Thyroid gland (tissue), 4 donors: Measurements from ENCODE around the gene APOL6. TPM values are rescaled to one million over a fixed set of nuclear protein-coding genes. Genes with fewer than 3 reads are reported as not detected.

Source experiments
- DNase-seq, 2 donors: peaks; one replicate each; pipeline ENCODE4 v3.0.0-alpha.2; 2019
- H3K27ac ChIP-seq, 3 donors: fragments of 200-600 bp; sonication (generic); 1 replicate in 2 of 3; 2 replicates in 1 of 3; pipeline ENCODE4 v1.5.1; 2016 to 2019; ENCODE audit warnings: mild to moderate bottlenecking in 1 of 3, moderate library complexity in 1 of 3
- H3K27me3 ChIP-seq: fragments of 200-600 bp; sonication (generic); one replicate; pipeline ENCODE4 v1.5.1; 2019
- H3K36me3 ChIP-seq, 2 donors: fragments of 200-600 bp; sonication (generic); one replicate each; pipeline ENCODE4 v1.5.1; 2016 to 2019
- H3K4me1 ChIP-seq, 2 donors: fragments of 200-600 bp; sonication (generic); one replicate each; pipeline ENCODE4 v1.5.1; 2017 to 2019
- H3K4me3 ChIP-seq, 3 donors: fragments of 200-600 bp; sonication (generic); replicated peaks in 1 of 3; 1 replicate in 2 of 3; 2 replicates in 1 of 3; pipeline ENCODE4 v1.5.1; 2016; ENCODE audit warnings: mild to moderate bottlenecking in 1 of 3
- H3K9me3 ChIP-seq: fragments of 200-600 bp; sonication (generic); one replicate; pipeline ENCODE4 v1.5.1; 2017
- POLR2A ChIP-seq, 2 donors: fragments of 450-650 bp; IDR thresholded peaks; one replicate each; pipeline ENCODE4 v1.6.1; 2017; ENCODE audit warnings: antibody characterized with exemption in 2 of 2, mild to moderate bottlenecking in 2 of 2, moderate library complexity in 1 of 2
- WGBS, 2 donors: methylation state at CpG; one replicate each; pipeline ENCODE4 v1.1.5; 2017; 5-methylcytosine and 5-hydroxymethylcytosine counted together
- intact Hi-C: fragments of 100-400 bp; cut with DNase I; formaldehyde crosslinking; loops from one replicate; pipeline ENCODE4 v1.15.1; 2023
- total RNA-seq, 4 donors: library from RNA; depleted of rRNA; stranded (reverse); fragments of >200 nt; gene quantifications; one replicate each; pipeline ENCODE4 v1.2.3, GENCODE V29; 2016
- TF ChIP-seq, protein P1 (sequence below), 6 experiments: fragments of 200-600 bp in 3 of 6; fragments of 450-650 bp in 3 of 6; sonication (generic) in 3 of 6; IDR thresholded peaks; one replicate each; pipeline ENCODE4 v1.5.1; 2016 to 2019; ENCODE audit warnings: antibody characterized with exemption in 6 of 6, mild to moderate bottlenecking in 2 of 6, inconsistent platforms in 1 of 6, moderate library complexity in 1 of 6

The APOL6 gene
- total RNA-seq, 4 donors from 2014 or later, result 17.2 to 28.7 (median 25.2) TPM

DNA sequence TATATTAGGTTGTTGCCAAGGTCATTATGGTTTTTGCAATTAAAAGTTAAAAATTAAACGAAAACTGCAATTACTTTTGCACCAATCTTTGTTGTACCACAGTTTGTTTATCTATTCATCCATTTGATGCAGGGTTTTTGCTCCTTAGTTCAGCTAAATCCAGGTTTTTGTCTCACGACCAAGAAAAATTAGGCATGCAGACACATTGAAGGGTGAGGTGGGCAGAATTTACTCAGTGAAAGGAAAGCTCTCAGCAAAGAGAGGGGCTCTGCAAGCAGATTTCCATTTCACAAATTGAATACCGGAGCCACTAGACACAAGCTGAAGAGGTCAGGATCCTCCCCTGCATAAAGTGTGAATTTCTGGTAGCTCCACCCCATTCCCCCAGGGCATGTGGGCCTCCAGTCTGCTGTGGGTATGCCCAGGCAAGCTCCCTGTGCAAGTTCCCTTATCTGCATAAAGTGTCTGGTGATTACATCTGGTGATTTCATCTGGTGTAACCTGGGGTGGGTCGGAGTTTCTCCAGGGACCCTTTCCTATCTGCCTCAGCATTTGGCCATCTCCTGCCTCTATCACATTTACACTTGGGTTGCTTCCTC lies 33.3 kb downstream of the APOL6 start:
- H3K27ac ChIP-seq, result no peak overlapping the region
- H3K4me1 ChIP-seq, result no peaks in the 10 kb centered on the region
- DNase-seq, result no peak
- 71 to 86% methylated on average over 4 of the region's 4 CpGs for WGBS, 2 donors
- no peak overlapping the region for H3K4me3 ChIP-seq
- no peaks in the 10 kb centered on the region for H3K27me3 ChIP-seq
- H3K36me3 ChIP-seq, result no peaks in the 10 kb centered on the region
- intact Hi-C loops, result no loop called here
- H3K9me3 ChIP-seq, result no peaks in the 10 kb centered on the region
- TF ChIP-seq, protein P1, sequence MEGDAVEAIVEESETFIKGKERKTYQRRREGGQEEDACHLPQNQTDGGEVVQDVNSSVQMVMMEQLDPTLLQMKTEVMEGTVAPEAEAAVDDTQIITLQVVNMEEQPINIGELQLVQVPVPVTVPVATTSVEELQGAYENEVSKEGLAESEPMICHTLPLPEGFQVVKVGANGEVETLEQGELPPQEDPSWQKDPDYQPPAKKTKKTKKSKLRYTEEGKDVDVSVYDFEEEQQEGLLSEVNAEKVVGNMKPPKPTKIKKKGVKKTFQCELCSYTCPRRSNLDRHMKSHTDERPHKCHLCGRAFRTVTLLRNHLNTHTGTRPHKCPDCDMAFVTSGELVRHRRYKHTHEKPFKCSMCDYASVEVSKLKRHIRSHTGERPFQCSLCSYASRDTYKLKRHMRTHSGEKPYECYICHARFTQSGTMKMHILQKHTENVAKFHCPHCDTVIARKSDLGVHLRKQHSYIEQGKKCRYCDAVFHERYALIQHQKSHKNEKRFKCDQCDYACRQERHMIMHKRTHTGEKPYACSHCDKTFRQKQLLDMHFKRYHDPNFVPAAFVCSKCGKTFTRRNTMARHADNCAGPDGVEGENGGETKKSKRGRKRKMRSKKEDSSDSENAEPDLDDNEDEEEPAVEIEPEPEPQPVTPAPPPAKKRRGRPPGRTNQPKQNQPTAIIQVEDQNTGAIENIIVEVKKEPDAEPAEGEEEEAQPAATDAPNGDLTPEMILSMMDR (IDR thresholded peaks at IDR 0.05), result no peak
- TF ChIP-seq POLR2A (IDR thresholded peaks at IDR 0.05), result no peak

DNA sequence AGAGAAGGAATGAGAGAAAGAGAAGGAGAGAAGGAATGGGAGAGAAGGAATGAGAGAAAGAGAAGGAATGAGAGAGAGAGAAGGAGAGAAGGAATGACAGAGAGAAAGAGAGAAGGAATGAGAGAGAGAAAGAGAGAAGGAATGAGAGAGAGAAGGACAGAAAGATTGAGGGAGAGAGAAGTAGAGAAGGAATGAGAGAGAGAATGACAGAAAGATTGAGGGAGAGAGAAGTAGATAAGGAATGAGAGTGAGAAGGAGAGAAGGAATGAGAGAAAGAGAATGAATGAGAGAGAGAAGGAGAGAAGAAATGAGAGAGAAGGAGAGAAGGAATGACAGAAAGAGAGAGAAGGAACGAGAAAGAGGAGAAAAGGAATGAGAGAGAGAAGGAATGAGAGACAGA lies 35.3 kb downstream of the APOL6 start:
- no peaks in the 10 kb centered on the region for H3K36me3 ChIP-seq
- WGBS, 2 donors, result 86 to 92% methylated on average over 1 of the region's 1 CpG
- TF ChIP-seq, protein P1 (IDR thresholded peaks at IDR 0.05), result no peak
- TF ChIP-seq POLR2A (IDR thresholded peaks at IDR 0.05), result no peak
- intact Hi-C loops, result no loop called here
- no peak for DNase-seq
- no peak overlapping the region for H3K4me3 ChIP-seq
- H3K27me3 ChIP-seq, result no peaks in the 10 kb centered on the region
- H3K9me3 ChIP-seq, result no peaks in the 10 kb centered on the region
- H3K27ac ChIP-seq, result no peak overlapping the region
- no peaks in the 10 kb centered on the region for H3K4me1 ChIP-seq

DNA sequence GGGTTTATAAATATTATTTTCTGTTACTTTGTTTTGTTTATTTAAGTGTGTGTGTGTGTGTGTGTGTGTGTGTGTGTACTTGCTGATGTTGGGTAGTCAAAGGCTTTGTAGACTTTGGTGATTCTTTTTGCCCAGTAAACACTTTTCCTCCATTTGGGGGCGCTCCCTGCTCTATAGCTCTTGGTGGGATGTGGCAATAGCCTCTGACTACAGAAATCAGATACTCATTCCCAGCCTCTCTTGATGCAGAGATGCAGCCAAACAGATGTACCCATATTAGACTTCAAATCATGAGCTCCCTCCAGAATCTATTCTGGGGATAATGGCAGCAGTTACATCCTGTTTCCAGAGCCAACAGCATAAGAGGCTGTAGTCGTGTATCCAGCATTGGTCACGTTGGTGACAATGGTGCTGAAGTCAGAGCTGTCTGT lies 36.0 kb downstream of the APOL6 start:
- no peaks in the 10 kb centered on the region for H3K4me1 ChIP-seq
- TF ChIP-seq, protein P1 (IDR thresholded peaks at IDR 0.05), result no peak
- TF ChIP-seq POLR2A (IDR thresholded peaks at IDR 0.05), result no peak
- intact Hi-C loops, result no loop called here
- 38 to 43% methylated on average over 3 of the region's 3 CpGs for WGBS, 2 donors
- no peak overlapping the region for H3K4me3 ChIP-seq
- no peaks in the 10 kb centered on the region for H3K9me3 ChIP-seq
- no peak for DNase-seq
- no peak overlapping the region for H3K27ac ChIP-seq
- H3K27me3 ChIP-seq, result no peaks in the 10 kb centered on the region
- H3K36me3 ChIP-seq, result no peaks in the 10 kb centered on the region

DNA sequence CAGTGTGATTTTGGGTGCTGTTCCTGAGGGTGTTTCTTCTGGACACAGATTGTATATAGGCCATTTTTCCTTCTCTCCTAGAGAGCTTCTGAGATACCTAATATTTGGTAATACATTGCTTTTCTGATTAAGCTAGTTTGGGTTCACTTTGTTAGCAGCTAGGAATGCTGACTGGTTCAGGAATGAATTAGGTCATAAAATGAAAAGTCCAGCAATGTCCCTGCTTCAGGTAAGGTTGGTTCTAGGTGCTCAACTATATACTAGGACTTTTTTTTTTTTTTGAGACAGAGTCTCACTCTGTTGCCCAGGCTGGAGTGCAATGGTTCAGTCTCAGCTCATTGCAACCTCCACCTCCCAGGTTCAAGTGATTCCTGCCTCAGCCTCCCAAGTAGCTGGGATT lies 36.5 kb downstream of the APOL6 start:
- DNase-seq, result no peak
- intact Hi-C loops, result no loop called here
- Histone ChIP-seq H3K4me3 (no peak overlapping the region), H3K9me3 (no peaks in the 10 kb centered on the region), H3K27ac (no peak overlapping the region), H3K36me3 (no peaks in the 10 kb centered on the region), H3K27me3 (no peaks in the 10 kb centered on the region), H3K4me1 (no peaks in the 10 kb centered on the region)
- no peak for TF ChIP-seq POLR2A (IDR thresholded peaks at IDR 0.05)
- TF ChIP-seq, protein P1 (IDR thresholded peaks at IDR 0.05), result no peak

DNA sequence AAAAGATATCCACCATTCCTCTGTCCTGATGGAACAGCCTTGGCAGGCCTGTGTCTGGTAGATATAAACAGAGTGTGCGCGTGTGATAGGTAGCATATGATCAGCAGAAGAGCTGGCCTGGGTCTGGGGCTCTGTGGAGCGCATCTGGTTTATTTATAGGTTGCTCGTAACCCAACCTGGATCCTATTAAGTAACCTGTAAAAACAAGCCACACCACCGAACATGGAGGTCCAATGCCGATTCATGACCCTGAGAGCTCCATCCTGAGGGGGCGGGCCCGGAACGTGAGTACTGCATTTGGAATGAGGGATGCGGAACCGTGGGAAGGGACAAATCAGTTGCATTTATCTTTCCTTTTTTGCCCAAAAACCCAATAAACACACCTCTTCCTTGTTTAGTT lies 37.5 kb downstream of the APOL6 start:
- H3K36me3 ChIP-seq, result no peaks in the 10 kb centered on the region
- no peak overlapping the region for H3K27ac ChIP-seq
- no peaks in the 10 kb centered on the region for H3K9me3 ChIP-seq
- TF ChIP-seq, protein P1 (IDR thresholded peaks at IDR 0.05), result no peak
- H3K4me3 ChIP-seq, result no peak overlapping the region
- intact Hi-C loops, result no loop called here
- 93 to 96% methylated on average over 11 of the region's 11 CpGs for WGBS, 2 donors
- DNase-seq, result no peak
- H3K27me3 ChIP-seq, result no peaks in the 10 kb centered on the region
- no peaks in the 10 kb centered on the region for H3K4me1 ChIP-seq
